Measurements from ENCODE around the gene CAMTA1. TPM values are rescaled to one million over a fixed set of nuclear protein-coding genes. Genes with fewer than 3 reads are reported as not detected.

The CAMTA1 gene
- polyA plus RNA-seq, 1 experiment = 64.9 TPM

DNA sequence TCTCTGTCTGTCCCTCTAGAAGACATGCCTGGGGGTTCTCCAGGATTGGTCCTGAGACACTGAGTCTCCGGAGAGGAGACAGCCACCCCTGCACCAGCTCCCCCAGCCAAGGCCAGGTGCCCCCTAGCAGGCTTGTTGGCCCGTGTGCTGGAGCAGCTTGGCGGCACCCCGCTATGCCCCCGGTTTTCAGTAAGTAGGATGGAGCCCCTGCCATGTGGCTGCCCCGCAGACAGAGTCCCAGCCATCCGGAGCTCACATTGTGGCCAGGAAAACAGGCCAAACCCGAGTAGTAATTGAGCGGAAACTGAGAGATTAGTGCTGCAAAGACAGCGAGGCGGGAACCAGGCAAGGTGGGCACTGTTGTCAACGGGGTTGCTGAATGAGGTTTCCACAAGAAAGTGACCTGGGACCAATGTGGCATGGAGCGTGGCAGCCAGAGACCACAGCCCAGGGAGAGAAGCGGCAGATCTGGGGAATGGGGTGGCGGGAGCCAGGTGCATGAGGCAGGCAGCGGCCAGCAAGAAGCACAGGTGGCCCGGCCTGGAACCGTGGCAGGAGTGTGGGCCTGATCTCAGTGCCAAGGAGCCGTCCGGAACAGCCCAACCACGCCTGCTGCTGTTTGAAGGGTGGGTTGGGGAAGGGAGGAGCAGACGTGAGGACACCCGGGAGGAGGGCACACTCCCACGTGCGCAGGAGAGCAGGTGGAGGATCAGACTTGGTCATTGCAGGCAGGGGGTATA is 848.4 kb downstream of the CAMTA1 start:
- H3K9me3 ChIP-seq (ENCODE audit: control insufficient read depth, insufficient read depth, low read length) = no peaks in the 10 kb centered on the region
- no peak overlapping the region for H3K4me3 ChIP-seq (ENCODE audit: low read depth, low read length)
- DNase-seq (ENCODE audit: low read depth, low spot score) = no peak
- no peak overlapping the region for H3K27ac ChIP-seq (ENCODE audit: low read depth, low read length)
- H3K27me3 ChIP-seq (ENCODE audit: control insufficient read depth, insufficient read depth, low read length) = peaks cover 29% of the 10 kb centered on the region
- TF ChIP-seq, protein P1, sequence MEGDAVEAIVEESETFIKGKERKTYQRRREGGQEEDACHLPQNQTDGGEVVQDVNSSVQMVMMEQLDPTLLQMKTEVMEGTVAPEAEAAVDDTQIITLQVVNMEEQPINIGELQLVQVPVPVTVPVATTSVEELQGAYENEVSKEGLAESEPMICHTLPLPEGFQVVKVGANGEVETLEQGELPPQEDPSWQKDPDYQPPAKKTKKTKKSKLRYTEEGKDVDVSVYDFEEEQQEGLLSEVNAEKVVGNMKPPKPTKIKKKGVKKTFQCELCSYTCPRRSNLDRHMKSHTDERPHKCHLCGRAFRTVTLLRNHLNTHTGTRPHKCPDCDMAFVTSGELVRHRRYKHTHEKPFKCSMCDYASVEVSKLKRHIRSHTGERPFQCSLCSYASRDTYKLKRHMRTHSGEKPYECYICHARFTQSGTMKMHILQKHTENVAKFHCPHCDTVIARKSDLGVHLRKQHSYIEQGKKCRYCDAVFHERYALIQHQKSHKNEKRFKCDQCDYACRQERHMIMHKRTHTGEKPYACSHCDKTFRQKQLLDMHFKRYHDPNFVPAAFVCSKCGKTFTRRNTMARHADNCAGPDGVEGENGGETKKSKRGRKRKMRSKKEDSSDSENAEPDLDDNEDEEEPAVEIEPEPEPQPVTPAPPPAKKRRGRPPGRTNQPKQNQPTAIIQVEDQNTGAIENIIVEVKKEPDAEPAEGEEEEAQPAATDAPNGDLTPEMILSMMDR (IDR thresholded peaks at IDR 0.05; ENCODE audit: low read depth, low read length) = no peak
- CTCF ChIA-PET = interaction anchor here (1.6 kb wide), 1 partner anchor 34 kb away, joined by 3 read pairs; no protein-coding TSS in a partner anchor
- POLR2A ChIA-PET = no interaction called here

DNA sequence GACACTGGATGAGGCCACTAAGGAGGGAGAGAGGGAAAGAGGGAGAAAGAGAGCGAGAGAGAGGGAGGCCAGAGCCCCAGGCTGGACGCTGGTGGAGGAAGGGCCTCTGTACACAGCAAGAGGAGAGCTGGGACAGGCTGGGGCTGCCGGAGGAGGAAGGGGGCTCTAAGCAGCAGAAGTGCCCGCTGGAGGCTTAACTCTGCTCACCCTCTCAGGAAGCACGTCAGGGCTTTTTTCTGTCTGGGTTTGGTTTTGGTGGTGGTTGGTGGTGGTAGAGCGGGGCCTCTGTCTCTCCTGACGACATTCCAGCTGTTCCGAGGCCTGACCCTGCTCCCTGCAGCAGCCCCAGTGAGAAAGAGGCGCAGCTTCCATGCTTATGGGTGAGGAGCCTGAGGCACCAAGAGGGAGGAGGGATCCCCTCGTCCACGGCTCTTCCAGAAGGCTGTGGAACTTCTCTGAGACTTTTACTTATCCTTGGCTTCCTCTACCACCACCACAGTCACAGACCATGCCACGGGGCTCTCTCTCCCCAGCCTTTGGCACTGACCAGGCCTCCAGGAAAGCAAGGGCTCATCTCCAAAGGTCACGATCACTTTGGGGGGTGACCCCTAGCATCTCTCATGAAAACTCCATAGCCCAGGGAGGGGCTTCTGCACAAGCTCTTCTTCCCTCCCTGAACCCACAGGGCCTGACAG is 849.4 kb downstream of the CAMTA1 start:
- ChIA-PET CTCF (interaction anchor here (0.6 kb wide), 1 partner anchor 190 kb away, joined by 3 read pairs; no protein-coding TSS in a partner anchor), POLR2A (no interaction called here)
- TF ChIP-seq, protein P1 (IDR thresholded peaks at IDR 0.05; ENCODE audit: low read depth, low read length) = no peak
- Histone ChIP-seq H3K9me3 (ENCODE audit: control insufficient read depth, insufficient read depth, low read length) (no peaks in the 10 kb centered on the region), H3K27ac (ENCODE audit: low read depth, low read length) (no peak overlapping the region), H3K27me3 (ENCODE audit: control insufficient read depth, insufficient read depth, low read length) (peaks cover 22% of the 10 kb centered on the region), H3K4me3 (ENCODE audit: low read depth, low read length) (no peak overlapping the region)
- DNase-seq (ENCODE audit: low read depth, low spot score) = no peak

GRCh38 chr1:7636795-7637526 is 851.7 kb downstream of the CAMTA1 start:
- ChIA-PET CTCF (no interaction called here), POLR2A (no interaction called here)
- peaks cover 9% of the 10 kb centered on the region for H3K27me3 ChIP-seq (ENCODE audit: control insufficient read depth, insufficient read depth, low read length)
- H3K4me3 ChIP-seq (ENCODE audit: low read depth, low read length) = no peak overlapping the region
- TF ChIP-seq, protein P1 (IDR thresholded peaks at IDR 0.05; ENCODE audit: low read depth, low read length) = no peak
- no peak overlapping the region for H3K27ac ChIP-seq (ENCODE audit: low read depth, low read length)
- no peak for DNase-seq (ENCODE audit: low read depth, low spot score)
- H3K9me3 ChIP-seq (ENCODE audit: control insufficient read depth, insufficient read depth, low read length) = no peaks in the 10 kb centered on the region; the same call in 1 of the 2 replicates

DNA sequence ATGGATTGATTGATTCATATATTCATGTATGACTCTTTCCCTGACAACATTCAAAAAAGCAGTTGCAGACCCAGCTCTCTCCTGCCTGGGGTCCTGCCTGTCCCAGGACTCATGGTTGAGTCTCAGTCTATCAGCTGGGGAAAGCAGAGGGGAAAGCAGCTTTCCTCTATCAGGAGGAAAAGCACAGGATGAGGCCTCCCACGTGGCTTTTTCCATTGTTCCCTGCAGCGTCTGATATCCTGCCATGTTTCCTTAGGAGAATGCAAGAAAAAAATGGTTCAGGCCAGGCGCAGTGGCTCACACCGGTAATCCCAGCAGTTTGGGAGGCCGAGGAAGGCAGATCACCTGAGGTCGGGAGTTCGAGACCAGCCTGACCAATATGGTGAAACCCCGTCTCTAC is 852.8 kb downstream of the CAMTA1 start:
- H3K4me3 ChIP-seq (ENCODE audit: low read depth, low read length) = no peak overlapping the region
- no peak overlapping the region for H3K27ac ChIP-seq (ENCODE audit: low read depth, low read length)
- TF ChIP-seq, protein P1 (IDR thresholded peaks at IDR 0.05; ENCODE audit: low read depth, low read length) = no peak
- POLR2A ChIA-PET = no interaction called here
- DNase-seq (ENCODE audit: low read depth, low spot score) = no peak
- H3K27me3 ChIP-seq (ENCODE audit: control insufficient read depth, insufficient read depth, low read length) = peaks cover 3% of the 10 kb centered on the region
- CTCF ChIA-PET = no interaction called here
- no peaks in the 10 kb centered on the region; the same call in 1 of the 2 replicates for H3K9me3 ChIP-seq (ENCODE audit: control insufficient read depth, insufficient read depth, low read length)
